ENCODE measurements around the gene COX6A2. TPM values are rescaled to one million over a fixed set of nuclear protein-coding genes. Genes with fewer than 3 reads are reported as not detected.

The COX6A2 gene
- total and polyA plus RNA-seq, 2 experiments from 2014 or later, result 6.0 TPM; not detected in 1

DNA sequence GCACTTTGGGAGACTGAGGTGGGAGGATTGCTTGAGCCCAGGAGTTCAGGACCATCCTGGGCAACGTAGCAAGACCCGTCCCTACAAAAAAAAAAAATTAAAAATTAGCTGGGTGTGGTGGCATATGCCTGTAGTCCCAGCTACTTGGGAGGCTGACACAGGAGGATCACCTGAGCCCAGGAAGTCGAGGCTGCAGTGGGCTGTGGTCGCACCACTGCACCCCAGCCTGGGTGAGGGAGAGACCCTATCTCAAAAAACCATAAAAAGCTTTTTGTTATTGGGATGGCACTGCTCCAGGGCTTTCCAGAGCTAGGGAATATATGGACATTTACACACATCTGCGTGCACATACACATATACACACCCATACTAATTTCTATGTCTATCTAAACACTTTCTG lies 23.0 kb upstream of the COX6A2 start:
- no peak overlapping the region for H3K4me2 ChIP-seq
- H3K27ac Mint-ChIP-seq, result no peak overlapping the region

More for the DNA sequence above, 23.0 kb upstream of the COX6A2 start:
- H3K27me3 ChIP-seq (ENCODE audit: insufficient read depth), result no peaks in the 10 kb centered on the region
- Mint-ChIP-seq H3K4me1 (peaks cover 41% of the 10 kb centered on the region), H3K9me3 (no peaks in the 10 kb centered on the region), H3K4me3 (no peak overlapping the region), H3K36me3 (ENCODE audit: low read depth) (peaks cover 8% of the 10 kb centered on the region; the same call in 2 of the 3 replicates), H3K27me3 (ENCODE audit: insufficient read depth, low read depth, poor library complexity) (peaks cover 13% of the 10 kb centered on the region)
- peaks cover 9% of the 10 kb centered on the region; the same call in 1 of the 2 replicates for H3K79me2 ChIP-seq (replicated peaks; ENCODE audit: insufficient read depth)
- no peaks in the 10 kb centered on the region for H3K36me3 ChIP-seq (ENCODE audit: insufficient read depth)
- no peak overlapping the region for H2AFZ ChIP-seq
- H3K9me2 ChIP-seq (ENCODE audit: insufficient read depth), result no peaks in the 10 kb centered on the region
- H3F3A ChIP-seq (replicated peaks; ENCODE audit: low read depth), result peaks cover 5% of the 10 kb centered on the region; the same call in 1 of the 2 replicates
- H3K4me1 ChIP-seq (ENCODE audit: insufficient read depth), result peaks cover 31% of the 10 kb centered on the region
- ATAC-seq, result no peak
- TF ChIP-seq JUNB (IDR thresholded peaks at IDR 0.05; ENCODE audit: unreplicated experiment), result no peak
- TF ChIP-seq, protein P1, sequence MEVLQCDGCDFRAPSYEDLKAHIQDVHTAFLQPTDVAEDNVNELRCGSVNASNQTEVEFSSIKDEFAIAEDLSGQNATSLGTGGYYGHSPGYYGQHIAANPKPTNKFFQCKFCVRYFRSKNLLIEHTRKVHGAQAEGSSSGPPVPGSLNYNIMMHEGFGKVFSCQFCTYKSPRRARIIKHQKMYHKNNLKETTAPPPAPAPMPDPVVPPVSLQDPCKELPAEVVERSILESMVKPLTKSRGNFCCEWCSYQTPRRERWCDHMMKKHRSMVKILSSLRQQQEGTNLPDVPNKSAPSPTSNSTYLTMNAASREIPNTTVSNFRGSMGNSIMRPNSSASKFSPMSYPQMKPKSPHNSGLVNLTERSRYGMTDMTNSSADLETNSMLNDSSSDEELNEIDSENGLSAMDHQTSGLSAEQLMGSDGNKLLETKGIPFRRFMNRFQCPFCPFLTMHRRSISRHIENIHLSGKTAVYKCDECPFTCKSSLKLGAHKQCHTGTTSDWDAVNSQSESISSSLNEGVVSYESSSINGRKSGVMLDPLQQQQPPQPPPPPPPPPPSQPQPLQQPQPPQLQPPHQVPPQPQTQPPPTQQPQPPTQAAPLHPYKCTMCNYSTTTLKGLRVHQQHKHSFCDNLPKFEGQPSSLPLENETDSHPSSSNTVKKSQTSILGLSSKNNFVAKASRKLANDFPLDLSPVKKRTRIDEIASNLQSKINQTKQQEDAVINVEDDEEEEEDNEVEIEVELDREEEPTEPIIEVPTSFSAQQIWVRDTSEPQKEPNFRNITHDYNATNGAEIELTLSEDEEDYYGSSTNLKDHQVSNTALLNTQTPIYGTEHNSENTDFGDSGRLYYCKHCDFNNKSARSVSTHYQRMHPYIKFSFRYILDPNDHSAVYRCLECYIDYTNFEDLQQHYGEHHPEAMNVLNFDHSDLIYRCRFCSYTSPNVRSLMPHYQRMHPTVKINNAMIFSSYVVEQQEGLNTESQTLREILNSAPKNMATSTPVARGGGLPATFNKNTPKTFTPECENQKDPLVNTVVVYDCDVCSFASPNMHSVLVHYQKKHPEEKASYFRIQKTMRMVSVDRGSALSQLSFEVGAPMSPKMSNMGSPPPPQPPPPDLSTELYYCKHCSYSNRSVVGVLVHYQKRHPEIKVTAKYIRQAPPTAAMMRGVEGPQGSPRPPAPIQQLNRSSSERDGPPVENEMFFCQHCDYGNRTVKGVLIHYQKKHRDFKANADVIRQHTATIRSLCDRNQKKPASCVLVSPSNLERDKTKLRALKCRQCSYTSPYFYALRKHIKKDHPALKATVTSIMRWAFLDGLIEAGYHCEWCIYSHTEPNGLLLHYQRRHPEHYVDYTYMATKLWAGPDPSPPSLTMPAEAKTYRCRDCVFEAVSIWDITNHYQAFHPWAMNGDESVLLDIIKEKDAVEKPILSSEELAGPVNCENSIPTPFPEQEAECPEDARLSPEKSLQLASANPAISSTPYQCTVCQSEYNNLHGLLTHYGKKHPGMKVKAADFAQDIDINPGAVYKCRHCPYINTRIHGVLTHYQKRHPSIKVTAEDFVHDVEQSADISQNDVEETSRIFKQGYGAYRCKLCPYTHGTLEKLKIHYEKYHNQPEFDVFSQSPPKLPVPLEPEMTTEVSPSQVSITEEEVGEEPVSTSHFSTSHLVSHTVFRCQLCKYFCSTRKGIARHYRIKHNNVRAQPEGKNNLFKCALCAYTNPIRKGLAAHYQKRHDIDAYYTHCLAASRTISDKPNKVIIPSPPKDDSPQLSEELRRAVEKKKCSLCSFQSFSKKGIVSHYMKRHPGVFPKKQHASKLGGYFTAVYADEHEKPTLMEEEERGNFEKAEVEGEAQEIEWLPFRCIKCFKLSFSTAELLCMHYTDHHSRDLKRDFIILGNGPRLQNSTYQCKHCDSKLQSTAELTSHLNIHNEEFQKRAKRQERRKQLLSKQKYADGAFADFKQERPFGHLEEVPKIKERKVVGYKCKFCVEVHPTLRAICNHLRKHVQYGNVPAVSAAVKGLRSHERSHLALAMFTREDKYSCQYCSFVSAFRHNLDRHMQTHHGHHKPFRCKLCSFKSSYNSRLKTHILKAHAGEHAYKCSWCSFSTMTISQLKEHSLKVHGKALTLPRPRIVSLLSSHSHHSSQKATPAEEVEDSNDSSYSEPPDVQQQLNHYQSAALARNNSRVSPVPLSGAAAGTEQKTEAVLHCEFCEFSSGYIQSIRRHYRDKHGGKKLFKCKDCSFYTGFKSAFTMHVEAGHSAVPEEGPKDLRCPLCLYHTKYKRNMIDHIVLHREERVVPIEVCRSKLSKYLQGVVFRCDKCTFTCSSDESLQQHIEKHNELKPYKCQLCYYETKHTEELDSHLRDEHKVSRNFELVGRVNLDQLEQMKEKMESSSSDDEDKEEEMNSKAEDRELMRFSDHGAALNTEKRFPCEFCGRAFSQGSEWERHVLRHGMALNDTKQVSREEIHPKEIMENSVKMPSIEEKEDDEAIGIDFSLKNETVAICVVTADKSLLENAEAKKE (CRISPR knock-in tag; IDR thresholded peaks at IDR 0.05), result no peak
- TF ChIP-seq EZH2 (IDR thresholded peaks at IDR 0.05; ENCODE audit: low read depth, unreplicated experiment), result no peak
- no peak for TF ChIP-seq ZNF114 (CRISPR knock-in tag; IDR thresholded peaks at IDR 0.05)
- TF ChIP-seq, protein P2, sequence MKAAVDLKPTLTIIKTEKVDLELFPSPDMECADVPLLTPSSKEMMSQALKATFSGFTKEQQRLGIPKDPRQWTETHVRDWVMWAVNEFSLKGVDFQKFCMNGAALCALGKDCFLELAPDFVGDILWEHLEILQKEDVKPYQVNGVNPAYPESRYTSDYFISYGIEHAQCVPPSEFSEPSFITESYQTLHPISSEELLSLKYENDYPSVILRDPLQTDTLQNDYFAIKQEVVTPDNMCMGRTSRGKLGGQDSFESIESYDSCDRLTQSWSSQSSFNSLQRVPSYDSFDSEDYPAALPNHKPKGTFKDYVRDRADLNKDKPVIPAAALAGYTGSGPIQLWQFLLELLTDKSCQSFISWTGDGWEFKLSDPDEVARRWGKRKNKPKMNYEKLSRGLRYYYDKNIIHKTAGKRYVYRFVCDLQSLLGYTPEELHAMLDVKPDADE (IDR thresholded peaks at IDR 0.05), result no peak
- TF ChIP-seq POLR2AphosphoS5 (IDR thresholded peaks at IDR 0.05; ENCODE audit: low read depth), result no peak
- TF ChIP-seq STAT1 (IDR thresholded peaks at IDR 0.05; ENCODE audit: unreplicated experiment), result no peak
- no peak for TF ChIP-seq CREB1 (CRISPR knock-in tag; IDR thresholded peaks at IDR 0.05; ENCODE audit: low read depth)
- TF ChIP-seq ZNF331 (CRISPR knock-in tag; IDR thresholded peaks at IDR 0.05; ENCODE audit: low read depth), result no peak
- TF ChIP-seq NANOG (IDR thresholded peaks at IDR 0.05; ENCODE audit: borderline replicate concordance), result no peak
- TF ChIP-seq, protein P3, sequence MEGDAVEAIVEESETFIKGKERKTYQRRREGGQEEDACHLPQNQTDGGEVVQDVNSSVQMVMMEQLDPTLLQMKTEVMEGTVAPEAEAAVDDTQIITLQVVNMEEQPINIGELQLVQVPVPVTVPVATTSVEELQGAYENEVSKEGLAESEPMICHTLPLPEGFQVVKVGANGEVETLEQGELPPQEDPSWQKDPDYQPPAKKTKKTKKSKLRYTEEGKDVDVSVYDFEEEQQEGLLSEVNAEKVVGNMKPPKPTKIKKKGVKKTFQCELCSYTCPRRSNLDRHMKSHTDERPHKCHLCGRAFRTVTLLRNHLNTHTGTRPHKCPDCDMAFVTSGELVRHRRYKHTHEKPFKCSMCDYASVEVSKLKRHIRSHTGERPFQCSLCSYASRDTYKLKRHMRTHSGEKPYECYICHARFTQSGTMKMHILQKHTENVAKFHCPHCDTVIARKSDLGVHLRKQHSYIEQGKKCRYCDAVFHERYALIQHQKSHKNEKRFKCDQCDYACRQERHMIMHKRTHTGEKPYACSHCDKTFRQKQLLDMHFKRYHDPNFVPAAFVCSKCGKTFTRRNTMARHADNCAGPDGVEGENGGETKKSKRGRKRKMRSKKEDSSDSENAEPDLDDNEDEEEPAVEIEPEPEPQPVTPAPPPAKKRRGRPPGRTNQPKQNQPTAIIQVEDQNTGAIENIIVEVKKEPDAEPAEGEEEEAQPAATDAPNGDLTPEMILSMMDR (conservative IDR thresholded peaks at IDR 0.05; ENCODE audit: low read depth in 2 of 2), result no peak
- TF ChIP-seq, protein P4, sequence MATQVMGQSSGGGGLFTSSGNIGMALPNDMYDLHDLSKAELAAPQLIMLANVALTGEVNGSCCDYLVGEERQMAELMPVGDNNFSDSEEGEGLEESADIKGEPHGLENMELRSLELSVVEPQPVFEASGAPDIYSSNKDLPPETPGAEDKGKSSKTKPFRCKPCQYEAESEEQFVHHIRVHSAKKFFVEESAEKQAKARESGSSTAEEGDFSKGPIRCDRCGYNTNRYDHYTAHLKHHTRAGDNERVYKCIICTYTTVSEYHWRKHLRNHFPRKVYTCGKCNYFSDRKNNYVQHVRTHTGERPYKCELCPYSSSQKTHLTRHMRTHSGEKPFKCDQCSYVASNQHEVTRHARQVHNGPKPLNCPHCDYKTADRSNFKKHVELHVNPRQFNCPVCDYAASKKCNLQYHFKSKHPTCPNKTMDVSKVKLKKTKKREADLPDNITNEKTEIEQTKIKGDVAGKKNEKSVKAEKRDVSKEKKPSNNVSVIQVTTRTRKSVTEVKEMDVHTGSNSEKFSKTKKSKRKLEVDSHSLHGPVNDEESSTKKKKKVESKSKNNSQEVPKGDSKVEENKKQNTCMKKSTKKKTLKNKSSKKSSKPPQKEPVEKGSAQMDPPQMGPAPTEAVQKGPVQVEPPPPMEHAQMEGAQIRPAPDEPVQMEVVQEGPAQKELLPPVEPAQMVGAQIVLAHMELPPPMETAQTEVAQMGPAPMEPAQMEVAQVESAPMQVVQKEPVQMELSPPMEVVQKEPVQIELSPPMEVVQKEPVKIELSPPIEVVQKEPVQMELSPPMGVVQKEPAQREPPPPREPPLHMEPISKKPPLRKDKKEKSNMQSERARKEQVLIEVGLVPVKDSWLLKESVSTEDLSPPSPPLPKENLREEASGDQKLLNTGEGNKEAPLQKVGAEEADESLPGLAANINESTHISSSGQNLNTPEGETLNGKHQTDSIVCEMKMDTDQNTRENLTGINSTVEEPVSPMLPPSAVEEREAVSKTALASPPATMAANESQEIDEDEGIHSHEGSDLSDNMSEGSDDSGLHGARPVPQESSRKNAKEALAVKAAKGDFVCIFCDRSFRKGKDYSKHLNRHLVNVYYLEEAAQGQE (IDR thresholded peaks at IDR 0.05; ENCODE audit: unreplicated experiment), result no peak
- TF ChIP-seq EZH2phosphoT487 (IDR thresholded peaks at IDR 0.05; ENCODE audit: unreplicated experiment), result no peak
- no peak overlapping the region for H3K4me3 ChIP-seq
- no peak overlapping the region for H3K27ac ChIP-seq (ENCODE audit: low read depth)
- no peak for DNase-seq (ENCODE audit: low spot score)
- H4K20me1 ChIP-seq (replicated peaks; ENCODE audit: insufficient read depth), result peaks cover 4% of the 10 kb centered on the region

Measured in GM23338 (cell line).